ENCODE measurements around the gene HMGCS1. TPM values are rescaled to one million over a fixed set of nuclear protein-coding genes. Genes with fewer than 3 reads are reported as not detected.

HMGCS1 gene
- total and polyA plus RNA-seq, 2 of the 8 experiments (the other 6 are each of a cell fraction or from before 2014, with no cell fraction given): 63.6 to 236 TPM

GRCh38 chr5:43256261-43256966 lies 56.8 kb downstream of the HMGCS1 start (continued):
- TF ChIP-seq ATF2 (IDR thresholded peaks at IDR 0.05; ENCODE audit: low read length) (no peak), CBX5 (IDR thresholded peaks at IDR 0.05; ENCODE audit: low read depth, low read length) (no peak), POU5F1 (IDR thresholded peaks at IDR 0.05; ENCODE audit: low read depth, low read length) (no peak), BCL11A (IDR thresholded peaks at IDR 0.05; ENCODE audit: low read depth in 2 of 2, low read length in 2 of 2) (no peak), MAFK (IDR thresholded peaks at IDR 0.05; ENCODE audit: low read depth, low read length) (no peak), MAX (IDR thresholded peaks at IDR 0.05) (no peak), EGR1 (IDR thresholded peaks at IDR 0.05; ENCODE audit: borderline replicate concordance, low read depth, low read length) (no peak), FOSL1 (IDR thresholded peaks at IDR 0.05; ENCODE audit: insufficient read depth, low read depth, low read length) (no peak)

All from H1 (cell line).